Liver (tissue), 3 donors: ENCODE measurements around the gene TTC28.

Source experiments
- FOXA1 ChIP-seq: IDR thresholded peaks from 2 replicates; pipeline ENCODE4 v1.6.1; 2016; ENCODE audit warnings: antibody characterized with exemption
- FOXA2 ChIP-seq: IDR thresholded peaks from 2 replicates; pipeline ENCODE4 v1.6.1; 2016; ENCODE audit warnings: antibody characterized with exemption
- JUND ChIP-seq, 2 donors: IDR thresholded peaks; 2 replicates each; pipeline ENCODE4 v1.6.1; 2016; ENCODE audit warnings: antibody characterized with exemption in 2 of 2
- RAD21 ChIP-seq, 2 donors: IDR thresholded peaks; 2 replicates each; pipeline ENCODE4 v1.6.1; 2016; ENCODE audit warnings: antibody characterized with exemption in 2 of 2, mild to moderate bottlenecking in 2 of 2
- YY1 ChIP-seq: IDR thresholded peaks from 2 replicates; pipeline ENCODE4 v1.6.1; 2016; ENCODE audit warnings: antibody characterized with exemption, mild to moderate bottlenecking
- TF ChIP-seq, protein P1 (sequence below): fragments of 150-350 bp; IDR thresholded peaks from 2 replicates; pipeline ENCODE4 v1.5.1; 2017; ENCODE audit warnings: improper control_type of control experiment, low read depth, low read length; ENCODE audit not compliant: missing input control
- TF ChIP-seq, protein P2 (sequence below): IDR thresholded peaks from 2 replicates; pipeline ENCODE4 v1.6.1; 2016; ENCODE audit warnings: antibody characterized with exemption, mild to moderate bottlenecking
- TF ChIP-seq, protein P3 (sequence below): IDR thresholded peaks from 2 replicates; pipeline ENCODE4 v1.6.1; 2016; ENCODE audit warnings: antibody characterized with exemption
- TF ChIP-seq, protein P4 (sequence below): IDR thresholded peaks from 2 replicates; pipeline ENCODE4 v1.6.1; 2016; ENCODE audit warnings: antibody characterized with exemption
- donor health status: healthy.
- donor health status: healthy.

DNA sequence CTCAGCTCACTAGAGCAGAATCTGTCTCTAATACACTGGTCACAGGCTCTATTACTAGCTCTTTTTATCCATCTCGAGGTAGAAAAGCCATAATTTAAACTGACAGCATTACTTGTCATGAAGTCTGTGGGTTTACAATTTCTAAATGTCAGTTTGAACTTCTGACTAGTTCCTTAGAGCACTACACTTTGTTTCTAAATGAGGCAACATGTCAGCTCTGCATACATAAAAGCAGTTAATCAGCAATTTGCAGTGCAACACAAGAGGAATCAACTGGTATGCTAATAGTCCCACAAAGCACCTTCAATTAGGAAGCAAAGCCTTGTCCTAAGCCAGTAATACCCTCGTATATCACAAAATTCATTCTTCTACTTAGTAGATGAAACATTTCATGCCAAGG is 321.3 kb downstream of the TTC28 start:
- TF ChIP-seq FOXA2 (no peak), RAD21 (IDR thresholded peaks at IDR 0.05) (no peak), FOXA1 (no peak), JUND (IDR thresholded peaks at IDR 0.05) (no peak), YY1 (no peak)
- TF ChIP-seq, protein P1, sequence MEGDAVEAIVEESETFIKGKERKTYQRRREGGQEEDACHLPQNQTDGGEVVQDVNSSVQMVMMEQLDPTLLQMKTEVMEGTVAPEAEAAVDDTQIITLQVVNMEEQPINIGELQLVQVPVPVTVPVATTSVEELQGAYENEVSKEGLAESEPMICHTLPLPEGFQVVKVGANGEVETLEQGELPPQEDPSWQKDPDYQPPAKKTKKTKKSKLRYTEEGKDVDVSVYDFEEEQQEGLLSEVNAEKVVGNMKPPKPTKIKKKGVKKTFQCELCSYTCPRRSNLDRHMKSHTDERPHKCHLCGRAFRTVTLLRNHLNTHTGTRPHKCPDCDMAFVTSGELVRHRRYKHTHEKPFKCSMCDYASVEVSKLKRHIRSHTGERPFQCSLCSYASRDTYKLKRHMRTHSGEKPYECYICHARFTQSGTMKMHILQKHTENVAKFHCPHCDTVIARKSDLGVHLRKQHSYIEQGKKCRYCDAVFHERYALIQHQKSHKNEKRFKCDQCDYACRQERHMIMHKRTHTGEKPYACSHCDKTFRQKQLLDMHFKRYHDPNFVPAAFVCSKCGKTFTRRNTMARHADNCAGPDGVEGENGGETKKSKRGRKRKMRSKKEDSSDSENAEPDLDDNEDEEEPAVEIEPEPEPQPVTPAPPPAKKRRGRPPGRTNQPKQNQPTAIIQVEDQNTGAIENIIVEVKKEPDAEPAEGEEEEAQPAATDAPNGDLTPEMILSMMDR: no peak
- TF ChIP-seq, protein P2, sequence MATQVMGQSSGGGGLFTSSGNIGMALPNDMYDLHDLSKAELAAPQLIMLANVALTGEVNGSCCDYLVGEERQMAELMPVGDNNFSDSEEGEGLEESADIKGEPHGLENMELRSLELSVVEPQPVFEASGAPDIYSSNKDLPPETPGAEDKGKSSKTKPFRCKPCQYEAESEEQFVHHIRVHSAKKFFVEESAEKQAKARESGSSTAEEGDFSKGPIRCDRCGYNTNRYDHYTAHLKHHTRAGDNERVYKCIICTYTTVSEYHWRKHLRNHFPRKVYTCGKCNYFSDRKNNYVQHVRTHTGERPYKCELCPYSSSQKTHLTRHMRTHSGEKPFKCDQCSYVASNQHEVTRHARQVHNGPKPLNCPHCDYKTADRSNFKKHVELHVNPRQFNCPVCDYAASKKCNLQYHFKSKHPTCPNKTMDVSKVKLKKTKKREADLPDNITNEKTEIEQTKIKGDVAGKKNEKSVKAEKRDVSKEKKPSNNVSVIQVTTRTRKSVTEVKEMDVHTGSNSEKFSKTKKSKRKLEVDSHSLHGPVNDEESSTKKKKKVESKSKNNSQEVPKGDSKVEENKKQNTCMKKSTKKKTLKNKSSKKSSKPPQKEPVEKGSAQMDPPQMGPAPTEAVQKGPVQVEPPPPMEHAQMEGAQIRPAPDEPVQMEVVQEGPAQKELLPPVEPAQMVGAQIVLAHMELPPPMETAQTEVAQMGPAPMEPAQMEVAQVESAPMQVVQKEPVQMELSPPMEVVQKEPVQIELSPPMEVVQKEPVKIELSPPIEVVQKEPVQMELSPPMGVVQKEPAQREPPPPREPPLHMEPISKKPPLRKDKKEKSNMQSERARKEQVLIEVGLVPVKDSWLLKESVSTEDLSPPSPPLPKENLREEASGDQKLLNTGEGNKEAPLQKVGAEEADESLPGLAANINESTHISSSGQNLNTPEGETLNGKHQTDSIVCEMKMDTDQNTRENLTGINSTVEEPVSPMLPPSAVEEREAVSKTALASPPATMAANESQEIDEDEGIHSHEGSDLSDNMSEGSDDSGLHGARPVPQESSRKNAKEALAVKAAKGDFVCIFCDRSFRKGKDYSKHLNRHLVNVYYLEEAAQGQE: no peak
- TF ChIP-seq, protein P3, sequence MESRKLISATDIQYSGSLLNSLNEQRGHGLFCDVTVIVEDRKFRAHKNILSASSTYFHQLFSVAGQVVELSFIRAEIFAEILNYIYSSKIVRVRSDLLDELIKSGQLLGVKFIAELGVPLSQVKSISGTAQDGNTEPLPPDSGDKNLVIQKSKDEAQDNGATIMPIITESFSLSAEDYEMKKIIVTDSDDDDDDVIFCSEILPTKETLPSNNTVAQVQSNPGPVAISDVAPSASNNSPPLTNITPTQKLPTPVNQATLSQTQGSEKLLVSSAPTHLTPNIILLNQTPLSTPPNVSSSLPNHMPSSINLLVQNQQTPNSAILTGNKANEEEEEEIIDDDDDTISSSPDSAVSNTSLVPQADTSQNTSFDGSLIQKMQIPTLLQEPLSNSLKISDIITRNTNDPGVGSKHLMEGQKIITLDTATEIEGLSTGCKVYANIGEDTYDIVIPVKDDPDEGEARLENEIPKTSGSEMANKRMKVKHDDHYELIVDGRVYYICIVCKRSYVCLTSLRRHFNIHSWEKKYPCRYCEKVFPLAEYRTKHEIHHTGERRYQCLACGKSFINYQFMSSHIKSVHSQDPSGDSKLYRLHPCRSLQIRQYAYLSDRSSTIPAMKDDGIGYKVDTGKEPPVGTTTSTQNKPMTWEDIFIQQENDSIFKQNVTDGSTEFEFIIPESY: no peak
- TF ChIP-seq, protein P4, sequence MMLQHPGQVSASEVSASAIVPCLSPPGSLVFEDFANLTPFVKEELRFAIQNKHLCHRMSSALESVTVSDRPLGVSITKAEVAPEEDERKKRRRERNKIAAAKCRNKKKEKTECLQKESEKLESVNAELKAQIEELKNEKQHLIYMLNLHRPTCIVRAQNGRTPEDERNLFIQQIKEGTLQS: no peak
